ENCODE data around the gene TMEM238.
"Not testable (repeated sequence)": the region's sequence is repeated elsewhere in the genome, so short reads cannot be mapped to it uniquely, and the experiment has no call there.

The TMEM238 gene, protein sequence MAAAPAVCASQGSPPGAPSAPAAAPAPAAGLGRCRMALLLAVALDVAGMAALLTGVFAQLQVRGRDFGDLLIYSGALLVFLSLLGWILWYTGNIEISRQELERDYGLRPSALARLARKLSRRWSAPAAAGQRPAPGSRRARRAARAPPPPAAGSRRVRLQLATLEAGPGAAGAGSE

GRCh38 chr19:55384131-55384919, at the start of gene TMEM238:
TMEM238 (minus strand) TSS chr19:55384292; CDS start chr19:55384259, 33 bp downstream.
- peak; percentile 48 for ATAC-seq
- H3K27me3 Mint-ChIP-seq = no peaks in the 10 kb centered on the region
- peaks cover 61% of the 10 kb centered on the region for H3K4me1 Mint-ChIP-seq
- H3K36me3 Mint-ChIP-seq = peaks cover 36% of the 10 kb centered on the region
- H3K9me3 Mint-ChIP-seq = no peaks in the 10 kb centered on the region
- peak within 1 kb of the TSS; percentile 100 for H3K4me3 Mint-ChIP-seq
- H3K27ac Mint-ChIP-seq = peak within 1 kb of the TSS; percentile 99

GRCh38 chr19:55433292-55433691, 49.2 kb upstream of the TMEM238 start:
- Mint-ChIP-seq H3K4me1 (no peaks in the 10 kb centered on the region), H3K36me3 (no peaks in the 10 kb centered on the region), H3K4me3 (no peak overlapping the region), H3K27me3 (peaks cover 68% of the 10 kb centered on the region), H3K27ac (no peak overlapping the region), H3K9me3 (peaks cover 5% of the 10 kb centered on the region)
- peak; percentile 24 for ATAC-seq

- no peak overlapping the region for H3K4me3 Mint-ChIP-seq
- no peaks in the 10 kb centered on the region for H3K4me1 Mint-ChIP-seq
- H3K9me3 Mint-ChIP-seq = peaks cover 5% of the 10 kb centered on the region
- no peak for ATAC-seq
- H3K36me3 Mint-ChIP-seq = no peaks in the 10 kb centered on the region
- H3K27ac Mint-ChIP-seq = no peak overlapping the region
- peaks cover 66% of the 10 kb centered on the region for H3K27me3 Mint-ChIP-seq
Observed at GRCh38 chr19:55432241-55432959, 48.3 kb upstream of the TMEM238 start.

- Mint-ChIP-seq H3K4me3 (no peak overlapping the region), H3K27me3 (peaks cover 54% of the 10 kb centered on the region), H3K36me3 (no peaks in the 10 kb centered on the region), H3K27ac (no peak overlapping the region), H3K4me1 (no peaks in the 10 kb centered on the region), H3K9me3 (peaks cover 5% of the 10 kb centered on the region)
- no peak for ATAC-seq
Observed at GRCh38 chr19:55431183-55431582, 47.1 kb upstream of the TMEM238 start.

DNA sequence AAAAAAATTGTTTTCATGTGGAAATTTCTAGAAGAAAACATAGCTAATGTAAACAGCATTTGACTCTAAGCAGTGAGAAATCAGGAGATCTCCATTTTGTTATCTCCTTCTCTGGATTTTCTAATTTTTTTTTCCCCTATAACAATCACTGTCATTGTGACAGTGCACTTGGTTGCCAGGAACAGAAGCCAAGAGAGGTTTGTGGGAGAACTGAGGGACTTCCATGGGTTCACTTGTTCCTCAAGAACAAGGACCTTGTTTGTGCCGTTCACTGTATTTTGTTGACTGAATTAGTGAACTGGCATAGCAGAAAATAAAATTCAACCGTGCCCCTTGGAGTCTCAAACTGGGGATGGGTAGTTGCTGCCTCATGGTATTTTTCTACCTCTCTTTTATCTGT, 42.0 kb upstream of the TMEM238 start:
- no peak overlapping the region for H3K27ac Mint-ChIP-seq
- no peaks in the 10 kb centered on the region for H3K4me1 Mint-ChIP-seq
- no peak for ATAC-seq
- no peak overlapping the region for H3K4me3 Mint-ChIP-seq
- peaks cover 50% of the 10 kb centered on the region for H3K27me3 Mint-ChIP-seq
- H3K9me3 Mint-ChIP-seq = peaks cover 5% of the 10 kb centered on the region
- H3K36me3 Mint-ChIP-seq = no peaks in the 10 kb centered on the region

GRCh38 chr19:55424518-55424917, 40.4 kb upstream of the TMEM238 start:
- no peaks in the 10 kb centered on the region for H3K9me3 Mint-ChIP-seq
- no peak overlapping the region for H3K4me3 Mint-ChIP-seq
- H3K27me3 Mint-ChIP-seq = peaks cover 41% of the 10 kb centered on the region
- H3K36me3 Mint-ChIP-seq = no peaks in the 10 kb centered on the region
- ATAC-seq = no peak
- H3K27ac Mint-ChIP-seq = no peak overlapping the region
- no peaks in the 10 kb centered on the region for H3K4me1 Mint-ChIP-seq

DNA sequence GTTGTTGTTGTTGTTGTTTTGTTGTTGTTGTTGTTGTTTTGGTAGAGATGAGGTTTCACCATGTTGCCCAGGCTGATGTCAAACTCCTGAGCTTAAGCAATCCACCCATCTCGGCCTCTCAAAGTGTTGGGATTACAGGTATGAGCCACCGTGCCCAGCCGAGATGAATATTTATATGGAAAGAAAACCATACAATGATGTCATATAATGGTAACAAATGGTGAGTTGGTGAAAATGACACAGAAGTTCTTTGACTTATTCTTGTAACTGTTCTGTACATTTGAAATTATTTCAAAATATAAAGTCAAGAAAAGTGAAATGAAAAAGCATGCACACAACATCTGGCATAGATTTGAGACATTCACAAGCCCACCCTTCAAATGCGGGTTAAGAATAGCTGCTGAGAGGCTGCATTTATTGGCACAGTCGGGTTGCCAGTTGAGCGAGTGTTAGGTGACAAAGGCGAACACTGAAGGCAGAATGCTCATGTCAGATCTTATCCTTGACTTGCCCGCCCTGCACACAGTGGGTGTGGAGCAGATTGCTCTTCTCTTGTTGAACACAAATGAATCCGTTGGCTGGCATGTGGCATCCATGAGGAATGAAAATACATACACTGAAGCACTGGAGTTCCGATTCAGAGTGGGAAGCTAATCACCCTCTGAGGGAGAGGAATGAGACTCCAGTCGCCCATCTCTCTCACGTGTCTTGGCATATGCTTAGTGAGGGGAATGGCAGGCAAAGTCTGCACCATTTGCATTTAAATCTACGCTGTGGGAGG, 39.3 kb upstream of the TMEM238 start:
- Mint-ChIP-seq H3K9me3 (no peaks in the 10 kb centered on the region), H3K27ac (no peak overlapping the region), H3K27me3 (peaks cover 37% of the 10 kb centered on the region), H3K4me1 (no peaks in the 10 kb centered on the region), H3K36me3 (no peaks in the 10 kb centered on the region), H3K4me3 (no peak overlapping the region)
- no peak for ATAC-seq

DNA sequence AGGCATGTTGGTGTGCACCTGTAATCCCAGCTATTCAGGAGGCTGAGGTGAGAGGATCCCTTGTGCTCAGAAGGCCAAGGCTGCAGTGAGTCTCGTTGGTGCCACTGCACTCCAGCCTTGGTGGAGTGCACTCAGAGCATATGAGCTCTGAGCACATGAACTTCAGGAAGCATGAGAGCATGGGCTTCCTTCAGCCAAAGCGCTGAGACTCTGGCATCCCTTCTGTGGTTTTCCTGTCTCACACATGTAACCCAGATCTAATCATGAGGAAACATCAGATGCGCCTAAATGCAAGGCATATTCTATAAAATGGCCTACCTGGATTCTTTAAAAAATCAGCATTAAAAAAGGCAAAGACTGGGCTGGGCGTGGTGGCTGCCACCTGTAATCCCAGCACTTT, 37.2 kb upstream of the TMEM238 start:
- not testable (repeated sequence) for H3K27ac Mint-ChIP-seq, H3K36me3 Mint-ChIP-seq, H3K9me3 Mint-ChIP-seq, ATAC-seq, H3K4me3 Mint-ChIP-seq, H3K4me1 Mint-ChIP-seq
- H3K27me3 Mint-ChIP-seq = peaks cover 42% of the 10 kb centered on the region

- Mint-ChIP-seq H3K4me3 (no peak overlapping the region), H3K36me3 (no peaks in the 10 kb centered on the region), H3K27me3 (peaks cover 34% of the 10 kb centered on the region), H3K9me3 (no peaks in the 10 kb centered on the region), H3K4me1 (no peaks in the 10 kb centered on the region), H3K27ac (no peak overlapping the region)
- ATAC-seq = no peak
Observed at GRCh38 chr19:55419624-55420236, 35.6 kb upstream of the TMEM238 start.

DNA sequence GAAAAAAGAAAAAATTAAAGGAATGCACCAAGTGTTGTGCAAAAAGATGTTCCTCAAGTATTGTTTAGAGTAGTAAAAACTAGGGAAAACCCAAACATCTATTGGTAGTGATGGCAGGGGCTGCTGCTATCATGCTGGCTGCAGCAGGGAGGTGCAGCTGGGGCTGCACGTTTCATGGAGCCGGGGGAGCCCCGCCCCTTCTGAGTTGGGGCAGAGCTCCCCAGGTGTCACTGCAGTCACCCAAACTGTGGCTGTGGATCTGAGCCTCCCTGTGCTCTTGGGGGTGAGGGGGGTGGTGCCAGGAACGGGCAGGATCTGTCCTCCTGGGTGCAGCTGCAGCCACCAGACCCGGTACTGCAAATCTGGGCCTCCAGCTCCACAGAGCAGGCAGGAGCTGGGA, 35.0 kb upstream of the TMEM238 start:
- no peaks in the 10 kb centered on the region for H3K9me3 Mint-ChIP-seq
- H3K27me3 Mint-ChIP-seq = peaks cover 29% of the 10 kb centered on the region
- no peaks in the 10 kb centered on the region for H3K4me1 Mint-ChIP-seq
- ATAC-seq = no peak
- H3K36me3 Mint-ChIP-seq = no peaks in the 10 kb centered on the region
- no peak overlapping the region for H3K27ac Mint-ChIP-seq
- H3K4me3 Mint-ChIP-seq = no peak overlapping the region

- no peaks in the 10 kb centered on the region for H3K4me1 Mint-ChIP-seq
- H3K36me3 Mint-ChIP-seq = no peaks in the 10 kb centered on the region
- no peak overlapping the region for H3K27ac Mint-ChIP-seq
- peaks cover 29% of the 10 kb centered on the region for H3K27me3 Mint-ChIP-seq
- H3K9me3 Mint-ChIP-seq = no peaks in the 10 kb centered on the region
- no peak overlapping the region for H3K4me3 Mint-ChIP-seq
- peak; percentile 43 for ATAC-seq
Observed at GRCh38 chr19:55418185-55418584, 34.1 kb upstream of the TMEM238 start.

DNA sequence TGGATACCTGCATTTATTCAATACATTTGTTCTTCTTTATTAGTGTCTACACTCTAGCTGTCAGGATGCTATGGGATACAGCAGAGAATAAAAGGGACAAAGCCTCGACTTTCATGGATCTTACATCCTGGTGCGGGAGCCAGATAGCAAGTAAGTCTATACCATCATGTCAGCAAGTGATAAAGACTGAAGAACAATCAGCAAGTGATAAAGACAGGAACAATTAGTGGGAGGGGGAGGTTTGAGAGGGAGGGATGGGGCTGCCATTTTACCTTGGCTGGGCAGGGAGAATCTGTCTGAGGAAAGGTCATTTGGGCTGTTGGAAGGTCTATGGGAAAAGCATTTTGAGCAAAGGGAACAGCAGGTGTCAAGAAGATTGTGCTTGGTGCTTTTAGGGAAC, 26.1 kb upstream of the TMEM238 start:
- Mint-ChIP-seq H3K36me3 (peaks cover 16% of the 10 kb centered on the region), H3K27ac (no peak overlapping the region), H3K9me3 (no peaks in the 10 kb centered on the region), H3K27me3 (no peaks in the 10 kb centered on the region), H3K4me3 (no peak overlapping the region), H3K4me1 (peaks cover 17% of the 10 kb centered on the region)
- ATAC-seq = no peak

DNA sequence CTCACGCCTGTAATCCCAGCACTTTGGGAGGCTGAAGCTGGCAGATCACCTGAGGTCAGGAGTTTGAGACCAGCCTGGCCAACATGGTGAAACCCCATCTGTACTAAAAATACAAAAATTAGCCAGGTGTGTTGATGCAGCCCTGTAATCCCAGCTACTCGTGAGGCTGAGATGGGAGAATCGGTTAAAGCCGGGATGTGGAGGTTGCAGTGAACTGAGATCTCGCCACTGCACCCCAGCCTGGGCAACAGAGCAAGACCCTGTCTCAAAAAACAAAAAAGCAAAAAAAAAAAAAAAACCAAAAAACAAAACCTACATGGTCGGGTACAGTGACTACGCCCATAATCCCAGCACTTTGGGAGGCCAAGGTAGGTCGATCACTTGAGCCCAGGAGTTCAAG, 25.1 kb upstream of the TMEM238 start:
- Mint-ChIP-seq H3K4me3 (peak overlapping the region; percentile 87), H3K4me1 (peaks cover 17% of the 10 kb centered on the region), H3K36me3 (peaks cover 16% of the 10 kb centered on the region), H3K27ac (peak overlapping the region; percentile 94)
- H3K27me3 Mint-ChIP-seq, ATAC-seq, H3K9me3 Mint-ChIP-seq: not testable (repeated sequence)

DNA sequence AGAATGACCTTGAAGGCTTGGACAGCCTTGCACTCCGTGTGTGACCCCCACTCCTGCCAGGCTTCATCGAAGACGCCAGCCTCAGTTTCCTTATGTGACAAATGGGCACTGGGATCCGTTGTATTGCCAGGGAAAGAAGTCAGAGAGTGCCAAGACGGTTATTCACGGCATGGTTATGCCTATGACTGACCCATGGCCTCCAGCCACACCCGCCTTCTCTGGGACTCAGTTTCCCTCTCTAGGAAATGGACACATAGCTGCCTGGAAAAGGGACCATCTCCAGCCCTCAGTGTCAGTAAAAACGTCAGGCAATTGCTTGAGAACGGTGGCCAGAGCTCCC, 24.4 kb upstream of the TMEM238 start:
- H3K4me1 Mint-ChIP-seq = peaks cover 17% of the 10 kb centered on the region
- H3K27ac Mint-ChIP-seq = peak overlapping the region; percentile 94
- peaks cover 22% of the 10 kb centered on the region for H3K36me3 Mint-ChIP-seq
- no peaks in the 10 kb centered on the region for H3K27me3 Mint-ChIP-seq
- H3K4me3 Mint-ChIP-seq = peak overlapping the region; percentile 87
- no peaks in the 10 kb centered on the region for H3K9me3 Mint-ChIP-seq
- ATAC-seq = no peak

Data from stimulated activated memory B cell treated with anti-CD40 and anti-IgM and Interleukin-4, amounts not matched to agents 10 μg/mL and 1 μg/mL and 100 μg/mL, for 72 hours (primary cell).